Activated CD8-positive, alpha-beta memory T cell treated with anti-CD3 and anti-CD28 coated beads, Interleukin-2, amount 50 U/mL, for 1 hour (primary cell): Measurements from ENCODE around the gene OR2D3.
"Not testable (repeated sequence)": the region's sequence is repeated elsewhere in the genome, so short reads cannot be mapped to it uniquely, and the experiment has no call there.

Source experiments
- DNase-seq: peaks from one replicate; pipeline ENCODE4 v3.0.0-alpha.2; 2020; ENCODE audit errors: extremely low read depth

OR2D3 gene

GRCh38 chr11:6928916-6929315, 8.1 kb downstream of the OR2D3 start:
- no peak for DNase-seq

- no peak for DNase-seq
These were observed 10.4 kb downstream of the OR2D3 start for GRCh38 chr11:6931146-6931713.

- DNase-seq: no peak
These were observed 11.3 kb downstream of the OR2D3 start for GRCh38 chr11:6932145-6932544.

GRCh38 chr11:6941970-6942369, 21.2 kb downstream of the OR2D3 start:
- DNase-seq: no peak

GRCh38 chr11:6943131-6943530, 22.3 kb downstream of the OR2D3 start:
- DNase-seq: no peak

- not testable (repeated sequence) for DNase-seq
These were observed 33.4 kb downstream of the OR2D3 start for GRCh38 chr11:6954248-6954647.

- no peak for DNase-seq
These were observed 41.3 kb downstream of the OR2D3 start for GRCh38 chr11:6962141-6962540.

GRCh38 chr11:6962673-6963072, 41.9 kb downstream of the OR2D3 start:
- no peak for DNase-seq

GRCh38 chr11:6968816-6969215, 48.0 kb downstream of the OR2D3 start:
- DNase-seq: no peak

GRCh38 chr11:6969854-6970253, 49.1 kb downstream of the OR2D3 start:
- not testable (repeated sequence) for DNase-seq
